ENCODE data around the gene OR10A2. TPM values are rescaled to one million over a fixed set of nuclear protein-coding genes. Genes with fewer than 3 reads are reported as not detected.

The OR10A2 gene
- total and polyA plus RNA-seq, 9 donors = not detected

DNA sequence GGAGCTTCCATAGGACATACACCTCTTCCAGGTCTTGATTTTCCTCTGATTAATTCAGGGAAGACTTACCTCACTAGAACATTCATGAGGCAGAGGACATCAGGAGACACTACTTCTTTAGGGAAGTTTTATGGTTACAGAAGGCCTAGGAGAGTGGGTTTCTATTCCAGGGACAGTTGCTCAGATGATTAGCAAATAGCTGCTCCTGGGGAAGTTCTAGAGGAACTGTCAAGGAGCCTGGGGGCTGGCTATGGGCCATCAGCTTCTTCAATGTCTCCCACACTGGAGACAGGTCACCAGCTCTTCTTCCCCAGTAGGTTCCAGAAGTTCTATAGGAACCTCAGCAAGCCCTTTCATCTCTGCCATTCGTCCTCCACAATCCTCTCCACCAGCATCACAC lies 28.8 kb upstream of the OR10A2 start:
- Histone ChIP-seq H3K36me3 (no peaks in the 10 kb centered on the region), H3K9me3 (no peaks in the 10 kb centered on the region), H3K4me3 (no peak overlapping the region), H3K27me3 (no peaks in the 10 kb centered on the region), H3K27ac (no peak overlapping the region), H3K4me1 (ENCODE audit: insufficient read depth) (no peaks in the 10 kb centered on the region)
- TF ChIP-seq POLR2A (IDR thresholded peaks at IDR 0.05) (no peak), EP300 (IDR thresholded peaks at IDR 0.05) (no peak)
- TF ChIP-seq, protein P1, sequence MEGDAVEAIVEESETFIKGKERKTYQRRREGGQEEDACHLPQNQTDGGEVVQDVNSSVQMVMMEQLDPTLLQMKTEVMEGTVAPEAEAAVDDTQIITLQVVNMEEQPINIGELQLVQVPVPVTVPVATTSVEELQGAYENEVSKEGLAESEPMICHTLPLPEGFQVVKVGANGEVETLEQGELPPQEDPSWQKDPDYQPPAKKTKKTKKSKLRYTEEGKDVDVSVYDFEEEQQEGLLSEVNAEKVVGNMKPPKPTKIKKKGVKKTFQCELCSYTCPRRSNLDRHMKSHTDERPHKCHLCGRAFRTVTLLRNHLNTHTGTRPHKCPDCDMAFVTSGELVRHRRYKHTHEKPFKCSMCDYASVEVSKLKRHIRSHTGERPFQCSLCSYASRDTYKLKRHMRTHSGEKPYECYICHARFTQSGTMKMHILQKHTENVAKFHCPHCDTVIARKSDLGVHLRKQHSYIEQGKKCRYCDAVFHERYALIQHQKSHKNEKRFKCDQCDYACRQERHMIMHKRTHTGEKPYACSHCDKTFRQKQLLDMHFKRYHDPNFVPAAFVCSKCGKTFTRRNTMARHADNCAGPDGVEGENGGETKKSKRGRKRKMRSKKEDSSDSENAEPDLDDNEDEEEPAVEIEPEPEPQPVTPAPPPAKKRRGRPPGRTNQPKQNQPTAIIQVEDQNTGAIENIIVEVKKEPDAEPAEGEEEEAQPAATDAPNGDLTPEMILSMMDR (IDR thresholded peaks at IDR 0.05) = no peak
- intact Hi-C loops (cut with DNase I) = no loop called here
- 55 to 64% (median 61%) methylated on average over 1 of the region's 1 CpG for WGBS, 3 donors
- no peak for DNase-seq

DNA sequence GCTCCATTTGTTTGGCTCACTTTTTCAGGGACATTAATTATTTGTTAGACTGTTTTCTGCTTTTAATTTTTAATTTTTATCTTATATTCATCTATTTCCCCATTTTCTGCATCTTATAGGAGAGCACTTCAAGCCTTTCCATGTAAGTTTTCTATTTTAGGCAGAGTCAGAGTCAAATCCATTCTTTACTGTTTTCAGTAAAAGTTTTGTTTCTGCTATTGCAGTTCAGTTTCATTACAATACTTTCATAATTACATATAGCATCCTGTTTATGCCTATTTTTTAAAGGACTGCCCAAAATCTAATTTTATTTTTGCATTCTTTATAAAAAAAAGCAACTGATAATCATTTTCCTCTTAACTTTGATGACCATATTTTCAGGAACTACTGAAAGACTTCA lies 21.2 kb upstream of the OR10A2 start:
- intact Hi-C loops (cut with DNase I) = no loop called here
- no peak for DNase-seq
- no peaks in the 10 kb centered on the region for H3K27me3 ChIP-seq
- TF ChIP-seq, protein P1 (IDR thresholded peaks at IDR 0.05) = no peak
- TF ChIP-seq EP300 (IDR thresholded peaks at IDR 0.05) (no peak), POLR2A (IDR thresholded peaks at IDR 0.05) (no peak)
- H3K27ac ChIP-seq = no peak overlapping the region
- H3K36me3 ChIP-seq = no peaks in the 10 kb centered on the region
- H3K4me1 ChIP-seq (ENCODE audit: insufficient read depth) = no peaks in the 10 kb centered on the region
- H3K4me3 ChIP-seq = no peak overlapping the region
- no peaks in the 10 kb centered on the region for H3K9me3 ChIP-seq

DNA sequence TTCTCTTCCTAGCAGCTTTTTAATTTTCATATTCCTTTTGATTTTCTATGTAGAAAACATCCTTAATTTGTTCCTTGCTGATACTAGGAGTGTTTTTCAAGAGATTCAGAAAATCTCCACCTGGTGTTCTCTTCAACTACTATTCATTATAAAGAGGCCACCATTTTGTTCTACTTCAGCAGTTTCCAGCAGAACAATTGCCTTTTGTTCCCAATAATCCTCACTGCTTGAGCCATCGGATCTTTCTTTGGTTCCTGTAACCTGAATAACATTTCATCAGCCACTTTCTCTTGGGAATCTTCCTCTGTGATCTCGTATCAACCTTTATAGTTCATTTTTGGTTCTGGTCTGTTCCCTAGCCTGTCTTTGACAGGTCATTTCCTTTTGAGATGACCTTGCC lies 19.2 kb upstream of the OR10A2 start:
- no peak for TF ChIP-seq POLR2A (IDR thresholded peaks at IDR 0.05)
- TF ChIP-seq, protein P1 (IDR thresholded peaks at IDR 0.05) = no peak
- TF ChIP-seq EP300 (IDR thresholded peaks at IDR 0.05) = no peak
- intact Hi-C loops (cut with DNase I) = no loop called here
- no peak overlapping the region for H3K27ac ChIP-seq
- DNase-seq = no peak
- 67 to 72% (median 69%) methylated on average over 2 of the region's 2 CpGs for WGBS, 3 donors
- H3K4me1 ChIP-seq (ENCODE audit: insufficient read depth) = no peaks in the 10 kb centered on the region
- no peaks in the 10 kb centered on the region for H3K36me3 ChIP-seq
- no peaks in the 10 kb centered on the region for H3K9me3 ChIP-seq
- H3K4me3 ChIP-seq = no peak overlapping the region
- no peaks in the 10 kb centered on the region for H3K27me3 ChIP-seq

DNA sequence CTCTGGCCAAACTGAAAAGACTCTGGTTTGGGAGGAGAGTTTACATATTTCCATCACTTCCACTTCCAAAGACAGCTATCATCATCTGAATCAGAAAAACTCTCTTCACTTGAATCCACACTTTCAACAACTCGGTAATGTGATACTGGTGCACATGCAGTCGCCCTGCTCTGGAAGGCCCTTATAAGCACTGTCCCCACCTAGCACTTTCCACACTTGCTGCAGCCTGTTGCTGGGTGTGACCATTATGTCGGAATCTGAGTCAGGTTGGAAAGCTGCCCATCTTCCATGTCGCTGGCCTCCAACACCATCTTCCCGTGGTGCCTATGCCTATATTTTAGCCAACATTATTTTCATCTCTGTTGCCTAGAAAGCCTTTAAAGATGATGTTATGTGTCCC lies 18.5 kb upstream of the OR10A2 start:
- WGBS, 3 donors = 89 to 93% (median 91%) methylated on average over 5 of the region's 5 CpGs
- intact Hi-C loops (cut with DNase I) = no loop called here
- Histone ChIP-seq H3K4me1 (ENCODE audit: insufficient read depth) (no peaks in the 10 kb centered on the region), H3K27me3 (no peaks in the 10 kb centered on the region), H3K36me3 (no peaks in the 10 kb centered on the region), H3K4me3 (no peak overlapping the region), H3K27ac (no peak overlapping the region), H3K9me3 (no peaks in the 10 kb centered on the region)
- no peak for DNase-seq
- no peak for TF ChIP-seq POLR2A (IDR thresholded peaks at IDR 0.05)
- TF ChIP-seq, protein P1 (IDR thresholded peaks at IDR 0.05) = no peak
- no peak for TF ChIP-seq EP300 (IDR thresholded peaks at IDR 0.05)

DNA sequence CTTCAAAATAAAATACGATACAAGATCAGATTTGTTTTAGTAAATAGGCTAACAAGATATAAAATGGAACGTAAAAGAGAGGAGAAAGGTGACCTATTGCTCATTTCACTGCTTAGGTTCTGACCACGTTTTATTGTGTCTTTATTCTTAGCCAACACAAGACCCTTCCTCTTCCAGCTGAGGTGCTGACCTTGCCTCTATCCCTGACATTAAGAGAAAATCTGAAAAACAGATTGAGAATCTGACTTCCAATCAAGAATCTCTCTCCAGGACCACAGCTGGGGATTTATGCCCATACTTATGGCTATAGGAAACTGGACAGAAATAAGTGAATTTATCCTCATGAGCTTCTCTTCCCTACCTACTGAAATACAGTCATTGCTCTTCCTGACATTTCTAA lies 17.5 kb upstream of the OR10A2 start, which contains the start of gene OR10A5:
TSS of gene OR10A5 (plus strand) at position 301 of the 400 bp plus-strand sequence. CDS start at position 301, 0 bp downstream.
- H3K4me3 ChIP-seq = no peak within 1 kb of the TSS
- no peak for DNase-seq
- WGBS, 3 donors = 55 to 78% (median 77%) methylated on average over 3 of the region's 3 CpGs
- TF ChIP-seq POLR2A (IDR thresholded peaks at IDR 0.05) (no peak), EP300 (IDR thresholded peaks at IDR 0.05) (no peak)
- TF ChIP-seq, protein P1 (IDR thresholded peaks at IDR 0.05) = no peak
- intact Hi-C loops (cut with DNase I) = no loop called here
- H3K9me3 ChIP-seq = no peaks in the 10 kb centered on the region
- H3K4me1 ChIP-seq (ENCODE audit: insufficient read depth) = no peaks in the 10 kb centered on the region
- H3K36me3 ChIP-seq = no peaks in the 10 kb centered on the region
- H3K27ac ChIP-seq = no peak within 1 kb of the TSS
- no peaks in the 10 kb centered on the region for H3K27me3 ChIP-seq

Data from ovary (tissue), 9 donors.